Panc1 (cell line): ENCODE results near the gene CHST10. TPM values are rescaled to one million over a fixed set of nuclear protein-coding genes. Genes with fewer than 3 reads are reported as not detected.

Source experiments
- total RNA-seq: library from RNA; stranded (reverse); gene quantifications from one replicate; pipeline ENCODE4 v1.2.1, GENCODE V29; 2021; ENCODE audit not compliant: unreplicated experiment

CHST10 gene
- total RNA-seq, 1 experiment from 2014 or later, result 22.0 TPM

Other genes with a start within 250 kb of the CHST10 start
- 12.9 TPM for gene LONRF2, start 95.2 kb downstream of the CHST10 start, total RNA-seq
- not detected for gene NMS, start 52.8 kb upstream of the CHST10 start, total RNA-seq
- 43.1 TPM for gene PDCL3, start 145.3 kb upstream of the CHST10 start, total RNA-seq